HepG2 (cell line): Measurements from ENCODE around the gene KCNJ5. TPM values are rescaled to one million over a fixed set of nuclear protein-coding genes. Genes with fewer than 3 reads are reported as not detected.

Experiments
- ATAC-seq: fragments of 200-7000 bp; cut with Tn5 transposase; 3 replicates; pipeline ENCODE4 v1.9.1; 2020; ENCODE audit warnings: mild to moderate bottlenecking, moderate library complexity
- BruUV-seq: library from RNA; stranded (reverse); fragments of 400-500 nt; replicated peaks from 2 replicates; lab custom pipeline; 2021; lab: Mats Ljungman, UMichigan
- CTCF ChIA-PET: fragments of 300-600 bp; formaldehyde crosslinking; extraction: SDS; loops from one replicate; lab custom pipeline; 2021; ENCODE audit warnings: low total read pairs, inconsistent platforms, low intra/inter-chr PET ratio; lab: Yijun Ruan, JAX
- POLR2A ChIA-PET: fragments of 350-600 bp; sonication (Branson Sonifier 250); formaldehyde crosslinking; loops from one replicate; lab custom pipeline; 2020; ENCODE audit warnings: antibody characterized with exemption, inconsistent platforms; lab: Yijun Ruan, JAX
- DNase-seq: peaks from one replicate; pipeline ENCODE4 v3.0.0-alpha.2; 2015; ENCODE audit warnings: low spot score
- FAIRE-seq: peaks from 3 replicates; lab custom pipeline; 2011; peaks lifted over from hg19 to GRCh38; lab: Jason Lieb, UNC
- H2AFZ ChIP-seq: one replicate; pipeline ENCODE4 v1.6.1; 2011; ENCODE audit warnings: low read length, inconsistent platforms
- H3K27ac ChIP-seq: fragments of 300-600 bp; 3 replicates; pipeline ENCODE4 v1.8.0; 2011; ENCODE audit warnings: mixed run types, mild to moderate bottlenecking, mixed read lengths, low read length, inconsistent platforms; ENCODE audit not compliant: insufficient read depth; ENCODE audit errors: extremely low read length
- H3K27me3 ChIP-seq, 2 experiments: fragments of 200-600 bp in 1 of 2; 2 replicates in 1 of 2; 3 replicates in 1 of 2; pipeline versions ENCODE4 v1.6.0 to v1.8.0; 2011; ENCODE audit warnings: low read length in 2 of 2, mild to moderate bottlenecking in 2 of 2, moderate library complexity in 2 of 2, inconsistent platforms in 1 of 2; ENCODE audit not compliant: insufficient read depth in 2 of 2, control insufficient read depth in 1 of 2
- H3K36me3 ChIP-seq, 2 experiments: fragments of 200-600 bp in 1 of 2; replicated peaks in 1 of 2; 2 replicates in 1 of 2; 3 replicates in 1 of 2; pipeline versions ENCODE4 v1.5.1 to v1.8.0; 2011; ENCODE audit warnings: low read length in 2 of 2, inconsistent platforms in 1 of 2; ENCODE audit not compliant: insufficient read depth in 2 of 2, control insufficient read depth in 1 of 2
- H3K4me1 ChIP-seq: 2 replicates; pipeline ENCODE4 v1.5.1; 2012; ENCODE audit warnings: low read length, inconsistent platforms; ENCODE audit not compliant: insufficient read depth
- H3K4me2 ChIP-seq: 2 replicates; pipeline ENCODE4 v1.6.0; 2011; ENCODE audit warnings: low read depth, low read length, inconsistent platforms
- H3K4me3 ChIP-seq, 3 experiments: fragments of 200-600 bp in 1 of 3; sonication (generic), shearing (Covaris generic) in 1 of 3; replicated peaks in 1 of 3; 2 replicates each; pipeline ENCODE4 v1.5.1; 2011 to 2016; ENCODE audit warnings: low read length in 3 of 3, inconsistent platforms in 2 of 3, low read depth in 2 of 3, mild to moderate bottlenecking in 2 of 3, control low read depth in 1 of 3, mixed read lengths in 1 of 3; ENCODE audit not compliant: insufficient read depth in 1 of 3
- H3K79me2 ChIP-seq: one replicate; pipeline ENCODE4 v1.6.1; 2011; ENCODE audit warnings: low read length, inconsistent platforms; ENCODE audit not compliant: insufficient read depth
- H3K9ac ChIP-seq: 2 replicates; pipeline ENCODE4 v1.6.0; 2011; ENCODE audit warnings: mild to moderate bottlenecking, low read depth, low read length, inconsistent platforms; ENCODE audit not compliant: insufficient read depth
- H3K9me3 ChIP-seq: 2 replicates; pipeline ENCODE4 v1.5.1; 2012; ENCODE audit warnings: mild to moderate bottlenecking, low read length
- H4K20me1 ChIP-seq: 2 replicates; pipeline ENCODE4 v1.6.0; 2011; ENCODE audit warnings: inconsistent platforms, mild to moderate bottlenecking, low read length, moderate library complexity; ENCODE audit not compliant: insufficient read depth
- FOSL2 ChIP-seq: sonication (generic); formaldehyde crosslinking; IDR thresholded peaks from 2 replicates; pipeline ENCODE4 v1.4.0; 2020; ENCODE audit warnings: missing genetic modification reagents
- TARDBP ChIP-seq: sonication (generic); formaldehyde crosslinking; IDR thresholded peaks from 2 replicates; pipeline ENCODE4 v1.8.0; 2022; ENCODE audit warnings: mild to moderate bottlenecking, missing genetic modification reagents
- ZBTB39 ChIP-seq: sonication (generic); formaldehyde crosslinking; IDR thresholded peaks from 2 replicates; pipeline ENCODE4 v1.5.0; 2020; ENCODE audit warnings: missing genetic modification reagents
- ZBTB8A ChIP-seq: sonication (generic); formaldehyde crosslinking; IDR thresholded peaks from 2 replicates; pipeline ENCODE4 v1.4.0; 2020; ENCODE audit warnings: mild to moderate bottlenecking, low read depth, missing genetic modification reagents, borderline replicate concordance
- ZNF34 ChIP-seq: sonication (generic); formaldehyde crosslinking; IDR thresholded peaks from 2 replicates; pipeline ENCODE4 v1.4.0; 2020; ENCODE audit warnings: mild to moderate bottlenecking, missing genetic modification reagents, borderline replicate concordance
- WGBS: methylation state at CpG from one replicate; pipeline ENCODE4 v1.1.6; 2017; ENCODE audit warnings: low lambda C conversion rate; 5-methylcytosine and 5-hydroxymethylcytosine counted together
- in situ Hi-C: cut with HindIII; loops from 2 replicates; pipeline ENCODE4 v1.10.0; 2017; ENCODE audit warnings: low pct_unique_long_range_greater_than_20kb; ENCODE audit not compliant: extremely low pct_ligation_motif_present
- intact Hi-C: fragments of 100-400 bp; cut with micrococcal nuclease; formaldehyde crosslinking; loops from one replicate; pipeline ENCODE4 v1.10.0; 2022; ENCODE audit not compliant: unreplicated experiment
- polyA plus RNA-seq, 8 experiments: library from polyadenylated mRNA; depleted of rRNA in 3 of 8; stranded (reverse) in 7 of 8; unstranded in 1 of 8; fragments of >200 nt; fragmentation: Illumina TruSeq in 4 of 8; extraction: Trizol in 4 of 8; gene quantifications; 2 replicates each; pipeline versions ENCODE4 v1.2.1 to v1.2.3, GENCODE V29; 2011 to 2016; ENCODE audit warnings: low read depth in 4 of 8, missing spikeins in 1 of 8, mixed read lengths in 1 of 8; ENCODE audit not compliant: insufficient read depth in 1 of 8
- total RNA-seq, 5 experiments: library from RNA; depleted of rRNA; stranded (reverse); fragments of >200 nt; fragmentation: Illumina TruSeq; extraction: Trizol; gene quantifications; 2 replicates each; pipeline ENCODE4 v1.2.3, GENCODE V29; 2016; ENCODE audit warnings: low read depth in 1 of 5
- TF ChIP-seq, protein P1 (sequence below): IDR thresholded peaks from 2 replicates; pipeline ENCODE4 v1.4.0; 2020; ENCODE audit warnings: mild to moderate bottlenecking, missing genetic modification reagents
- TF ChIP-seq, protein P2 (sequence below): sonication (generic); formaldehyde crosslinking; IDR thresholded peaks from 2 replicates; pipeline ENCODE4 v1.8.0; 2022; ENCODE audit warnings: mild to moderate bottlenecking, missing genetic modification reagents, moderate library complexity
- TF ChIP-seq, protein P3 (sequence below): sonication (generic); formaldehyde crosslinking; IDR thresholded peaks from 2 replicates; pipeline ENCODE4 v1.8.1; 2023; ENCODE audit warnings: mild to moderate bottlenecking, missing genetic modification reagents, borderline replicate concordance

Gene KCNJ5
- total and polyA plus RNA-seq, 2 of the 13 experiments (the other 11 are each of a cell fraction or from before 2014, with no cell fraction given), result not detected

- FAIRE-seq (no peak), ATAC-seq (no peak), DNase-seq (no peak)
- Histone ChIP-seq H3K4me1 (0 out of 2 replicates have a peak, but pooled peaks cover 8% of the 10 kb centered on the region), H3K9me3 (no peaks in the 10 kb centered on the region), H3K27ac (no peak overlapping the region), H4K20me1 (no peaks in the 10 kb centered on the region), H2AFZ (no peak overlapping the region), H3K4me3 (no peak overlapping the region), H3K4me2 (no peak overlapping the region), H3K79me2 (no peaks in the 10 kb centered on the region), H3K9ac (no peak overlapping the region), H3K36me3 (no peaks in the 10 kb centered on the region), H3K27me3 (peaks cover 6 to 35% of the 10 kb centered on the region in 2 experiments; a peak in 3 of 5 replicates)
- ChIA-PET POLR2A (no interaction called here), CTCF (no interaction called here)
- in situ Hi-C loops (no loop called here), intact Hi-C loops (no loop called here)
- BruUV-seq, result no TSS peak
- TF ChIP-seq ZNF34 (CRISPR knock-in tag), result no peak
- TF ChIP-seq, protein P1, sequence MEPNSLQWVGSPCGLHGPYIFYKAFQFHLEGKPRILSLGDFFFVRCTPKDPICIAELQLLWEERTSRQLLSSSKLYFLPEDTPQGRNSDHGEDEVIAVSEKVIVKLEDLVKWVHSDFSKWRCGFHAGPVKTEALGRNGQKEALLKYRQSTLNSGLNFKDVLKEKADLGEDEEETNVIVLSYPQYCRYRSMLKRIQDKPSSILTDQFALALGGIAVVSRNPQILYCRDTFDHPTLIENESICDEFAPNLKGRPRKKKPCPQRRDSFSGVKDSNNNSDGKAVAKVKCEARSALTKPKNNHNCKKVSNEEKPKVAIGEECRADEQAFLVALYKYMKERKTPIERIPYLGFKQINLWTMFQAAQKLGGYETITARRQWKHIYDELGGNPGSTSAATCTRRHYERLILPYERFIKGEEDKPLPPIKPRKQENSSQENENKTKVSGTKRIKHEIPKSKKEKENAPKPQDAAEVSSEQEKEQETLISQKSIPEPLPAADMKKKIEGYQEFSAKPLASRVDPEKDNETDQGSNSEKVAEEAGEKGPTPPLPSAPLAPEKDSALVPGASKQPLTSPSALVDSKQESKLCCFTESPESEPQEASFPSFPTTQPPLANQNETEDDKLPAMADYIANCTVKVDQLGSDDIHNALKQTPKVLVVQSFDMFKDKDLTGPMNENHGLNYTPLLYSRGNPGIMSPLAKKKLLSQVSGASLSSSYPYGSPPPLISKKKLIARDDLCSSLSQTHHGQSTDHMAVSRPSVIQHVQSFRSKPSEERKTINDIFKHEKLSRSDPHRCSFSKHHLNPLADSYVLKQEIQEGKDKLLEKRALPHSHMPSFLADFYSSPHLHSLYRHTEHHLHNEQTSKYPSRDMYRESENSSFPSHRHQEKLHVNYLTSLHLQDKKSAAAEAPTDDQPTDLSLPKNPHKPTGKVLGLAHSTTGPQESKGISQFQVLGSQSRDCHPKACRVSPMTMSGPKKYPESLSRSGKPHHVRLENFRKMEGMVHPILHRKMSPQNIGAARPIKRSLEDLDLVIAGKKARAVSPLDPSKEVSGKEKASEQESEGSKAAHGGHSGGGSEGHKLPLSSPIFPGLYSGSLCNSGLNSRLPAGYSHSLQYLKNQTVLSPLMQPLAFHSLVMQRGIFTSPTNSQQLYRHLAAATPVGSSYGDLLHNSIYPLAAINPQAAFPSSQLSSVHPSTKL (CRISPR knock-in tag), result no peak
- TF ChIP-seq ZBTB8A (CRISPR knock-in tag), result no peak
- TF ChIP-seq TARDBP (CRISPR knock-in tag), result no peak
- no peak for TF ChIP-seq FOSL2
- no peak for TF ChIP-seq ZBTB39 (CRISPR knock-in tag)
- TF ChIP-seq, protein P2, sequence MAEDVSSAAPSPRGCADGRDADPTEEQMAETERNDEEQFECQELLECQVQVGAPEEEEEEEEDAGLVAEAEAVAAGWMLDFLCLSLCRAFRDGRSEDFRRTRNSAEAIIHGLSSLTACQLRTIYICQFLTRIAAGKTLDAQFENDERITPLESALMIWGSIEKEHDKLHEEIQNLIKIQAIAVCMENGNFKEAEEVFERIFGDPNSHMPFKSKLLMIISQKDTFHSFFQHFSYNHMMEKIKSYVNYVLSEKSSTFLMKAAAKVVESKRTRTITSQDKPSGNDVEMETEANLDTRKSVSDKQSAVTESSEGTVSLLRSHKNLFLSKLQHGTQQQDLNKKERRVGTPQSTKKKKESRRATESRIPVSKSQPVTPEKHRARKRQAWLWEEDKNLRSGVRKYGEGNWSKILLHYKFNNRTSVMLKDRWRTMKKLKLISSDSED (CRISPR knock-in tag), result no peak
- TF ChIP-seq, protein P3, sequence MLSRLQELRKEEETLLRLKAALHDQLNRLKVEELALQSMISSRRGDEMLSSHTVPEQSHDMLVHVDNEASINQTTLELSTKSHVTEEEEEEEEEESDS (CRISPR knock-in tag), result no peak
- WGBS, result 0% methylated on average over 3 of the region's 3 CpGs
Observed at GRCh38 chr11:128874427-128874826, 16.7 kb upstream of the KCNJ5 start.
